Measurements from ENCODE around the gene SERPINA1.

DNA sequence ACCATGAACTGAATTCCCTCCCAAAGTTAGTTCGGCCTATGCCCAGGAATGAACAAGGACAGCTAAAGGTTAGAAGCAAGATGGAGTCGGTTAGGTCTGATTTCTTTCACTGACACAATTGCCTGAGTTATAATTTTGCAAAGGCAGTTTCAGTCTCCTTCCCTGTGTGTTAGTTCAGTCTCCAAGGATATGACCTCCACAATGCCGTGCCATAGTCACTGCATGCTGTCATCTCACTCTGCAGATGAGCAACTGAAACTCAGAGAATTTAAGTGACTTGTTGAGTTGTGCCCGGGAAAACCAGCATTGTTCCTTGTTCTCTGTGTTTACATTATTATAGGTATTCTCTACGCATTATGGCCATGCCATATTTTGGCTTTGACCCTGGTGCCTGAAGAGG is 10.1 kb upstream of the SERPINA1 start:
- TF ChIP-seq CTCF (IDR thresholded peaks at IDR 0.05; ENCODE audit: borderline replicate concordance, extremely low read depth, low read length, poor library complexity, severe bottlenecking) (no peak), EZH2 (IDR thresholded peaks at IDR 0.05; ENCODE audit: borderline replicate concordance, low read depth, low read length, severe bottlenecking) (no peak)

All from DND-41 (cell line).